A549 (cell line): ENCODE data around the gene ZNF599.

ENCODE experiments used
- CBX8 ChIP-seq: fragments of 200-600 bp; sonication (generic); IDR thresholded peaks from 2 replicates; pipeline ENCODE4 v1.6.1; 2016
- EHMT2 ChIP-seq: fragments of 200-600 bp; sonication (generic); IDR thresholded peaks from 2 replicates; pipeline ENCODE4 v1.6.1; 2016; ENCODE audit warnings: antibody characterized with exemption, low read depth, mild to moderate bottlenecking, moderate library complexity
- ESRRA ChIP-seq: fragments of 150-350 bp; IDR thresholded peaks from 2 replicates; pipeline ENCODE4 v1.6.1; 2014; ENCODE audit warnings: mild to moderate bottlenecking, low read length, borderline replicate concordance
- KDM5A ChIP-seq: fragments of 200-600 bp; sonication (generic); IDR thresholded peaks from 2 replicates; pipeline ENCODE4 v1.6.1; 2016; ENCODE audit warnings: antibody characterized with exemption, mild to moderate bottlenecking
- POLR2A ChIP-seq: IDR thresholded peaks from 2 replicates; pipeline ENCODE4 v1.6.1; 2012; ENCODE audit warnings: mild to moderate bottlenecking, low read length
- RCOR1 ChIP-seq: fragments of 150-350 bp; IDR thresholded peaks from 2 replicates; pipeline ENCODE4 v1.6.1; 2014; ENCODE audit warnings: antibody characterized with exemption, low read length, low read depth
- SMC3 ChIP-seq: fragments of >200 bp; sonication (Bioruptor Twin); formaldehyde crosslinking; IDR thresholded peaks from 3 replicates; pipeline ENCODE4 v1.6.1; 2018; ENCODE audit warnings: inconsistent platforms
- TP53 ChIP-seq: fragments of 250-450 bp; sonication (Bioruptor Pico); IDR thresholded peaks from 2 replicates; pipeline ENCODE4 v1.5.0; 2021; ENCODE audit warnings: mild to moderate bottlenecking, moderate library complexity
- TF ChIP-seq, protein P1 (sequence below): IDR thresholded peaks from 2 replicates; pipeline ENCODE4 v1.6.1; 2012
- TF ChIP-seq, protein P2 (sequence below): fragments of >200 bp; sonication (Bioruptor Twin); formaldehyde crosslinking; IDR thresholded peaks from 3 replicates; pipeline ENCODE4 v1.5.1; 2016
- TF ChIP-seq, protein P3 (sequence below): fragments of >200 bp; sonication (Bioruptor Twin); formaldehyde crosslinking; IDR thresholded peaks from 2 replicates; pipeline ENCODE4 v1.6.1; 2016
- TF ChIP-seq, protein P4 (sequence below): fragments of 250-450 bp; sonication (Bioruptor Pico); IDR thresholded peaks from 2 replicates; pipeline ENCODE4 v1.5.0; 2021; ENCODE audit warnings: mild to moderate bottlenecking, moderate library complexity, borderline replicate concordance
- TF ChIP-seq, protein P5 (sequence below): fragments of 200-600 bp; sonication (generic); IDR thresholded peaks from 2 replicates; pipeline ENCODE4 v1.6.1; 2016; ENCODE audit warnings: antibody characterized with exemption, mild to moderate bottlenecking, moderate library complexity
- TF ChIP-seq, protein P6 (sequence below): fragments of >200 bp; sonication (Bioruptor Twin); formaldehyde crosslinking; IDR thresholded peaks from 3 replicates; pipeline ENCODE4 v1.6.1; 2016

DNA sequence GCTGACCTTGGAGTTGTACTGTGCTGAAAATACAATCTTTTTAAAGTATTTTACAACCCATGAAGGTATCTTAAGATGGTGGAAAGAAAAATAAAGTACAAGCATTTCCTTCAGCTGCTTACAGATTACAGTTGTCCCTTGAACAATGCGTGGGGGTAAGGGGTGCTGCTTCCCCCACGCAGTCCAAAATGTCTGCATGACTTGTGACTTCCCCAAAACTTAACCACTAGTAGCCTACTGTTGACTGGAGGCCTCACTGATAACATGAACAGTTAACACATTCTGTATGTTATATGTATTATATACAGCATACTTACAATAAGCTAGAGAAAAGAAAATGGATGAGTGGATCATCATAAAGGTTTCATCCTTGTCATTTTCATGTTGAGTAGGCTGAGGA lies 45.3 kb upstream of the ZNF599 start:
- TF ChIP-seq, protein P1, sequence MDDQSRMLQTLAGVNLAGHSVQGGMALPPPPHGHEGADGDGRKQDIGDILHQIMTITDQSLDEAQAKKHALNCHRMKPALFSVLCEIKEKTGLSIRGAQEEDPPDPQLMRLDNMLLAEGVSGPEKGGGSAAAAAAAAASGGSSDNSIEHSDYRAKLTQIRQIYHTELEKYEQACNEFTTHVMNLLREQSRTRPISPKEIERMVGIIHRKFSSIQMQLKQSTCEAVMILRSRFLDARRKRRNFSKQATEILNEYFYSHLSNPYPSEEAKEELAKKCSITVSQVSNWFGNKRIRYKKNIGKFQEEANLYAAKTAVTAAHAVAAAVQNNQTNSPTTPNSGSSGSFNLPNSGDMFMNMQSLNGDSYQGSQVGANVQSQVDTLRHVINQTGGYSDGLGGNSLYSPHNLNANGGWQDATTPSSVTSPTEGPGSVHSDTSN, result no peak
- TF ChIP-seq, protein P2, sequence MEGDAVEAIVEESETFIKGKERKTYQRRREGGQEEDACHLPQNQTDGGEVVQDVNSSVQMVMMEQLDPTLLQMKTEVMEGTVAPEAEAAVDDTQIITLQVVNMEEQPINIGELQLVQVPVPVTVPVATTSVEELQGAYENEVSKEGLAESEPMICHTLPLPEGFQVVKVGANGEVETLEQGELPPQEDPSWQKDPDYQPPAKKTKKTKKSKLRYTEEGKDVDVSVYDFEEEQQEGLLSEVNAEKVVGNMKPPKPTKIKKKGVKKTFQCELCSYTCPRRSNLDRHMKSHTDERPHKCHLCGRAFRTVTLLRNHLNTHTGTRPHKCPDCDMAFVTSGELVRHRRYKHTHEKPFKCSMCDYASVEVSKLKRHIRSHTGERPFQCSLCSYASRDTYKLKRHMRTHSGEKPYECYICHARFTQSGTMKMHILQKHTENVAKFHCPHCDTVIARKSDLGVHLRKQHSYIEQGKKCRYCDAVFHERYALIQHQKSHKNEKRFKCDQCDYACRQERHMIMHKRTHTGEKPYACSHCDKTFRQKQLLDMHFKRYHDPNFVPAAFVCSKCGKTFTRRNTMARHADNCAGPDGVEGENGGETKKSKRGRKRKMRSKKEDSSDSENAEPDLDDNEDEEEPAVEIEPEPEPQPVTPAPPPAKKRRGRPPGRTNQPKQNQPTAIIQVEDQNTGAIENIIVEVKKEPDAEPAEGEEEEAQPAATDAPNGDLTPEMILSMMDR, result no peak
- TF ChIP-seq, protein P3, sequence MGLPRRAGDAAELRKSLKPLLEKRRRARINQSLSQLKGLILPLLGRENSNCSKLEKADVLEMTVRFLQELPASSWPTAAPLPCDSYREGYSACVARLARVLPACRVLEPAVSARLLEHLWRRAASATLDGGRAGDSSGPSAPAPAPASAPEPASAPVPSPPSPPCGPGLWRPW, result no peak
- TF ChIP-seq POLR2A (no peak), ESRRA (no peak), SMC3 (no peak), KDM5A (no peak), RCOR1 (no peak), CBX8 (no peak), TP53 (CRISPR knock-in tag) (no peak), EHMT2 (no peak)
- TF ChIP-seq, protein P4, sequence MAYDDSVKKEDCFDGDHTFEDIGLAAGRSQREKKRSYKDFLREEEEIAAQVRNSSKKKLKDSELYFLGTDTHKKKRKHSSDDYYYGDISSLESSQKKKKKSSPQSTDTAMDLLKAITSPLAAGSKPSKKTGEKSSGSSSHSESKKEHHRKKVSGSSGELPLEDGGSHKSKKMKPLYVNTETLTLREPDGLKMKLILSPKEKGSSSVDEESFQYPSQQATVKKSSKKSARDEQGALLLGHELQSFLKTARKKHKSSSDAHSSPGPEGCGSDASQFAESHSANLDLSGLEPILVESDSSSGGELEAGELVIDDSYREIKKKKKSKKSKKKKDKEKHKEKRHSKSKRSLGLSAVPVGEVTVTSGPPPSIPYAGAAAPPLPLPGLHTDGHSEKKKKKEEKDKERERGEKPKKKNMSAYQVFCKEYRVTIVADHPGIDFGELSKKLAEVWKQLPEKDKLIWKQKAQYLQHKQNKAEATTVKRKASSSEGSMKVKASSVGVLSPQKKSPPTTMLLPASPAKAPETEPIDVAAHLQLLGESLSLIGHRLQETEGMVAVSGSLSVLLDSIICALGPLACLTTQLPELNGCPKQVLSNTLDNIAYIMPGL (CRISPR knock-in tag), result no peak
- TF ChIP-seq, protein P5, sequence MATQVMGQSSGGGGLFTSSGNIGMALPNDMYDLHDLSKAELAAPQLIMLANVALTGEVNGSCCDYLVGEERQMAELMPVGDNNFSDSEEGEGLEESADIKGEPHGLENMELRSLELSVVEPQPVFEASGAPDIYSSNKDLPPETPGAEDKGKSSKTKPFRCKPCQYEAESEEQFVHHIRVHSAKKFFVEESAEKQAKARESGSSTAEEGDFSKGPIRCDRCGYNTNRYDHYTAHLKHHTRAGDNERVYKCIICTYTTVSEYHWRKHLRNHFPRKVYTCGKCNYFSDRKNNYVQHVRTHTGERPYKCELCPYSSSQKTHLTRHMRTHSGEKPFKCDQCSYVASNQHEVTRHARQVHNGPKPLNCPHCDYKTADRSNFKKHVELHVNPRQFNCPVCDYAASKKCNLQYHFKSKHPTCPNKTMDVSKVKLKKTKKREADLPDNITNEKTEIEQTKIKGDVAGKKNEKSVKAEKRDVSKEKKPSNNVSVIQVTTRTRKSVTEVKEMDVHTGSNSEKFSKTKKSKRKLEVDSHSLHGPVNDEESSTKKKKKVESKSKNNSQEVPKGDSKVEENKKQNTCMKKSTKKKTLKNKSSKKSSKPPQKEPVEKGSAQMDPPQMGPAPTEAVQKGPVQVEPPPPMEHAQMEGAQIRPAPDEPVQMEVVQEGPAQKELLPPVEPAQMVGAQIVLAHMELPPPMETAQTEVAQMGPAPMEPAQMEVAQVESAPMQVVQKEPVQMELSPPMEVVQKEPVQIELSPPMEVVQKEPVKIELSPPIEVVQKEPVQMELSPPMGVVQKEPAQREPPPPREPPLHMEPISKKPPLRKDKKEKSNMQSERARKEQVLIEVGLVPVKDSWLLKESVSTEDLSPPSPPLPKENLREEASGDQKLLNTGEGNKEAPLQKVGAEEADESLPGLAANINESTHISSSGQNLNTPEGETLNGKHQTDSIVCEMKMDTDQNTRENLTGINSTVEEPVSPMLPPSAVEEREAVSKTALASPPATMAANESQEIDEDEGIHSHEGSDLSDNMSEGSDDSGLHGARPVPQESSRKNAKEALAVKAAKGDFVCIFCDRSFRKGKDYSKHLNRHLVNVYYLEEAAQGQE, result no peak
- TF ChIP-seq, protein P6, sequence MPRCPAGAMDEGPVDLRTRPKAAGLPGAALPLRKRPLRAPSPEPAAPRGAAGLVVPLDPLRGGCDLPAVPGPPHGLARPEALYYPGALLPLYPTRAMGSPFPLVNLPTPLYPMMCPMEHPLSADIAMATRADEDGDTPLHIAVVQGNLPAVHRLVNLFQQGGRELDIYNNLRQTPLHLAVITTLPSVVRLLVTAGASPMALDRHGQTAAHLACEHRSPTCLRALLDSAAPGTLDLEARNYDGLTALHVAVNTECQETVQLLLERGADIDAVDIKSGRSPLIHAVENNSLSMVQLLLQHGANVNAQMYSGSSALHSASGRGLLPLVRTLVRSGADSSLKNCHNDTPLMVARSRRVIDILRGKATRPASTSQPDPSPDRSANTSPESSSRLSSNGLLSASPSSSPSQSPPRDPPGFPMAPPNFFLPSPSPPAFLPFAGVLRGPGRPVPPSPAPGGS, result no peak
